ENCODE measurements around the gene IFNGR1. TPM values are rescaled to one million over a fixed set of nuclear protein-coding genes. Genes with fewer than 3 reads are reported as not detected.

The IFNGR1 gene
- total and polyA plus RNA-seq, 2 experiments from 2014 or later, result 83.6 to 127 TPM

DNA sequence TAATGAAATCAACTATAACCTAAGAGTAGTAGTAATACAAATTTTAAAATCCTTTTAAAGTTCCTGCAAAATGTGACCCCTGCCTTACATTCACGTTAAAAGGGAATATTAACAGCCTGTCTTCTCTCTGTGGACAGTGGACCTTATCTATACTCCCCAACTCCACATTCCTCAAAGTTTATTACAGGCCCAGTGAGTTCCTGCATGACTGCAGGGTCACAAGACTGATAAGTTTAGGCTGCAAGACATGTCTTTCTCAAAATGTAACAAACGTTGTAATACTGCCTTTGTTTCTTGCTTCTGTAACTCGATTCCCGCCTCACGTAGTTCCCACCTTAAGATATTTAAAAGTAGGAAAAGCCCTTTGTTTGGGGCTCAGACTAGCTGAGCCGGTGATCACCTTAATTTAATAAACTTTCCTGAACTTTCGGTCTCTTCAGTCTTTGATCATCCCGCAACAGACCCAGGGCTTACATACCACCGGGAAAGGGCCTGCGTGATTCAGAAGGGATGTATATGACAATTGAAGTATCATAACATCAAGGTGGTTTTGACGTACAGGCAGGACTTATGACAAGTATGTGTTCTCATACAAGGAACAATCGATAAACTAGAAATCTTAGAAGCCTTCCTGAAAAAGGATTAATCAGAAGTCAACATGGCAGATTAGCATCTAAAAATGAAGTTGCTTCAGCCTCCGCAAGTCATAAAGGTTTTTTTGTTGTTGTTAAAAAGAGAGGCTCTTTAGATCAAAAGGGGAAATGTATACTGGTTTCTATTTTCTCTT is 48.7 kb downstream of the IFNGR1 start:
- H3K4me1 ChIP-seq (ENCODE audit: insufficient read depth), result no peaks in the 10 kb centered on the region
- H2AFZ ChIP-seq, result no peak overlapping the region
- 82% methylated on average over 13 of the region's 13 CpGs for WGBS (ENCODE audit: low lambda C conversion rate, missing lambda C conversion rate)
- H3K4me2 ChIP-seq, result no peak overlapping the region
- no peak overlapping the region for H3K4me3 ChIP-seq
- H3K27ac ChIP-seq, result no peak overlapping the region
- no peak for TF ChIP-seq CTCF (IDR thresholded peaks at IDR 0.05; ENCODE audit: poor library complexity)
- TF ChIP-seq EZH2 (IDR thresholded peaks at IDR 0.05; ENCODE audit: borderline replicate concordance), result no peak
- TF ChIP-seq EZH2phosphoT487 (IDR thresholded peaks at IDR 0.05; ENCODE audit: low read depth, severe bottlenecking, unreplicated experiment), result no peak
- H3K27me3 ChIP-seq, result no peaks in the 10 kb centered on the region
- no peaks in the 10 kb centered on the region for H3K9me3 ChIP-seq (ENCODE audit: low read depth)
- DNase-seq (ENCODE audit: low spot score), result no peak
- no peaks in the 10 kb centered on the region for H3K79me2 ChIP-seq
- no peaks in the 10 kb centered on the region for H3K36me3 ChIP-seq (replicated peaks; ENCODE audit: insufficient read depth, low read depth)
- no peaks in the 10 kb centered on the region for H4K20me1 ChIP-seq (ENCODE audit: insufficient read depth, poor library complexity, severe bottlenecking)
- no peaks in the 10 kb centered on the region for H3K9me2 ChIP-seq (replicated peaks; ENCODE audit: insufficient read depth)

- H3K79me2 ChIP-seq, result no peaks in the 10 kb centered on the region
- H2AFZ ChIP-seq, result no peak overlapping the region
- H3K27ac ChIP-seq, result no peak overlapping the region
- no peaks in the 10 kb centered on the region for H3K36me3 ChIP-seq (replicated peaks; ENCODE audit: insufficient read depth, low read depth)
- no peaks in the 10 kb centered on the region for H3K9me2 ChIP-seq (replicated peaks; ENCODE audit: insufficient read depth)
- TF ChIP-seq EZH2 (IDR thresholded peaks at IDR 0.05; ENCODE audit: borderline replicate concordance) (no peak), EZH2phosphoT487 (IDR thresholded peaks at IDR 0.05; ENCODE audit: low read depth, severe bottlenecking, unreplicated experiment) (no peak), CTCF (IDR thresholded peaks at IDR 0.05; ENCODE audit: poor library complexity) (no peak)
- H3K4me2 ChIP-seq, result no peak overlapping the region
- 92% methylated on average over 4 of the region's 4 CpGs for WGBS (ENCODE audit: low lambda C conversion rate, missing lambda C conversion rate)
- DNase-seq (ENCODE audit: low spot score), result no peak
- no peaks in the 10 kb centered on the region for H4K20me1 ChIP-seq (ENCODE audit: insufficient read depth, poor library complexity, severe bottlenecking)
- H3K9me3 ChIP-seq (ENCODE audit: low read depth), result no peaks in the 10 kb centered on the region
- no peaks in the 10 kb centered on the region for H3K4me1 ChIP-seq (ENCODE audit: insufficient read depth)
- no peak overlapping the region for H3K4me3 ChIP-seq
- H3K27me3 ChIP-seq, result no peaks in the 10 kb centered on the region
Measured at GRCh38 chr6:137167702-137168377, 51.3 kb downstream of the IFNGR1 start.

DNA sequence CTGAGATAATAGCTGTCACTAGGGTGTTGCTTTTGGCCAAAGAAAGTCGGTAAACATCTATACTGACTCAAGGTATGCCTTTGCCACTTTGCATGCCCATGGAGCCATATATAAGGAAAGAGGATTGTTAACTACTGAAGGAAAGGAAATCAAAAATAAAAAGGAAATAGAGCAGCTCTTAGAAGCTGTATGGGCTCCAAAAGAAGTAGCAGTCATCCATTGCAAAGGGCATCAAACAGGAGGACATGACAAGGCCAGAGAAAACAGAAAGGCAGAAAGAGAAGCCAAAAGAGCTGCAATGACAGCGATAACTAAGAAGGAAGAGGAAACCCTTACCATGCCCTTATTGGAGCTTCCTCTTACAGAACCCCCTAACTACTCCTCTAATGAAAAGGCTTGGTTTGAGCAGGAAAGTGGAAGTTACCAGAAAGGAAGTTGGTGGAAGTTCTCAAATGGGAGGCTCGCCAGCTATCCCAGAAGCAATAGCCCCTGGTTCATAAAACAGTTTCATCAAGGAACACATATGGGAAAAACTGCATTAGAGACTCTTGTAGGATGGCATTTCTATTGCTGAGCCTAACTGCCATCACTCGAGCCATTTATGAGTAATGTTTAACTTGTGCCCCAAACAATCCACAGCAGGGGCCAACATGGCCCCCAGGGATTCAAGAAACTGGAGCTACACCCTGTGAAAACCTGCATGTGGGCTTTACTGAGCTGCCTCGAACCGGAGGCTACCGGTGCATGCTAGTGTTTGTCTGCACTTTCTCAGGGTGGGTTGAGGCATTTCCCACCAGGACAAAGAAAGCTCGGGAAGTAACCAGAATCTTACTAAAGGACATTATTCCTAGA is 52.7 kb downstream of the IFNGR1 start:
- TF ChIP-seq EZH2phosphoT487 (IDR thresholded peaks at IDR 0.05; ENCODE audit: low read depth, severe bottlenecking, unreplicated experiment) (no peak), EZH2 (IDR thresholded peaks at IDR 0.05; ENCODE audit: borderline replicate concordance) (no peak), CTCF (IDR thresholded peaks at IDR 0.05; ENCODE audit: poor library complexity) (no peak)
- no peaks in the 10 kb centered on the region for H3K79me2 ChIP-seq
- H3K27me3 ChIP-seq, result no peaks in the 10 kb centered on the region
- H3K4me1 ChIP-seq (ENCODE audit: insufficient read depth), result no peaks in the 10 kb centered on the region
- no peak overlapping the region for H3K4me3 ChIP-seq
- H3K36me3 ChIP-seq (replicated peaks; ENCODE audit: insufficient read depth, low read depth), result no peaks in the 10 kb centered on the region
- H2AFZ ChIP-seq, result no peak overlapping the region
- H3K27ac ChIP-seq, result no peak overlapping the region
- H3K9me3 ChIP-seq (ENCODE audit: low read depth), result no peaks in the 10 kb centered on the region
- DNase-seq (ENCODE audit: low spot score), result no peak
- WGBS (ENCODE audit: low lambda C conversion rate, missing lambda C conversion rate), result 86% methylated on average over 8 of the region's 8 CpGs
- no peaks in the 10 kb centered on the region for H3K9me2 ChIP-seq (replicated peaks; ENCODE audit: insufficient read depth)
- no peaks in the 10 kb centered on the region for H4K20me1 ChIP-seq (ENCODE audit: insufficient read depth, poor library complexity, severe bottlenecking)
- no peak overlapping the region for H3K4me2 ChIP-seq
